Omental fat pad (tissue), 4 donors: Measurements from ENCODE around the gene NGEF. TPM values are rescaled to one million over a fixed set of nuclear protein-coding genes. Genes with fewer than 3 reads are reported as not detected.

Experiments used
- ATAC-seq: fragments of 150-250 bp; one replicate; pipeline ENCODE4 v1.9.1; 2016; ENCODE audit warnings: mild to moderate bottlenecking, moderate library complexity; ENCODE audit not compliant: low FRiP score
- DNase-seq: peaks from one replicate; pipeline ENCODE4 v3.0.0-alpha.2; 2019; ENCODE audit warnings: low spot score
- total RNA-seq, 4 donors: library from RNA; depleted of rRNA; stranded (reverse); fragments of >200 nt; gene quantifications; one replicate each; pipeline ENCODE4 v1.1.0, GENCODE V29; 2016
- TF ChIP-seq, protein P1 (sequence below), 3 donors: fragments of 450-650 bp; IDR thresholded peaks; one replicate each; pipeline ENCODE4 v1.5.1; 2016 to 2017; ENCODE audit warnings: antibody characterized with exemption in 3 of 3, mild to moderate bottlenecking in 3 of 3, moderate library complexity in 2 of 3

The NGEF gene
- total RNA-seq, 4 donors from 2014 or later, result 1.1 to 1.9 (median 1.3) TPM; not detected in 1

DNA sequence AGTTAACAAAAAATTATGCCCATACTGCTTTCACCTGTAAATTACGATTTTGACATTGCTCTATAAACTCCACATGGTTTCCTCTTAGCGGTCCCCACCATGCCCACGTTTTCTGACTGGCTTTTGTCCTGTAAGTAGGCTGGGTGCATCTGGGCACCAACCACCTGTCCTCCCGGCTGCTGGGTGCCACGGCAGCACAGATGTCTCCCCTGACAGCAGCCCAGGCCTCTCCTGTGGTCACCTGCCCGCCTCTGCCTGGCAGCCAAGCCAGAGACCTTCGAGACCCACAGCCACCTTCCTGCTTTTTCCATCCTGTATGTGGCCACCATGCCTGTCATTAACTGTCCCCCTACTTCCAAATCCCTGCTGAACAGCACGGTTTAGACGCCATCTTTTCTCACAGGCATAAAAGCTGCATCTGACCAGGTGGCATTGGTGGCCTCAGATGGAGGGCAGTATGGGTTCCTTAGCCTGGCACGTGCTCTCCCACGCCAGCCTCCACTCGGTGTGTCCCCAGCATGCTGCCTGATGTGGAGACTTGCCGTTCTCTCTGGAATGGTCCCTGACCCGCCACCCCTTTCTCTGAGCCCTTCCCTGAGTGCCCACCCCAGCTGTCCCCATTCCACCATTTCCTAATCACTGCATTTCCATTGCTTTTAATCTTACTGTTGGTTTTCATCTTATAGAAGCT lies 124.1 kb downstream of the NGEF start:
- TF ChIP-seq, protein P1, sequence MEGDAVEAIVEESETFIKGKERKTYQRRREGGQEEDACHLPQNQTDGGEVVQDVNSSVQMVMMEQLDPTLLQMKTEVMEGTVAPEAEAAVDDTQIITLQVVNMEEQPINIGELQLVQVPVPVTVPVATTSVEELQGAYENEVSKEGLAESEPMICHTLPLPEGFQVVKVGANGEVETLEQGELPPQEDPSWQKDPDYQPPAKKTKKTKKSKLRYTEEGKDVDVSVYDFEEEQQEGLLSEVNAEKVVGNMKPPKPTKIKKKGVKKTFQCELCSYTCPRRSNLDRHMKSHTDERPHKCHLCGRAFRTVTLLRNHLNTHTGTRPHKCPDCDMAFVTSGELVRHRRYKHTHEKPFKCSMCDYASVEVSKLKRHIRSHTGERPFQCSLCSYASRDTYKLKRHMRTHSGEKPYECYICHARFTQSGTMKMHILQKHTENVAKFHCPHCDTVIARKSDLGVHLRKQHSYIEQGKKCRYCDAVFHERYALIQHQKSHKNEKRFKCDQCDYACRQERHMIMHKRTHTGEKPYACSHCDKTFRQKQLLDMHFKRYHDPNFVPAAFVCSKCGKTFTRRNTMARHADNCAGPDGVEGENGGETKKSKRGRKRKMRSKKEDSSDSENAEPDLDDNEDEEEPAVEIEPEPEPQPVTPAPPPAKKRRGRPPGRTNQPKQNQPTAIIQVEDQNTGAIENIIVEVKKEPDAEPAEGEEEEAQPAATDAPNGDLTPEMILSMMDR (IDR thresholded peaks at IDR 0.05), result no peak
- no peak for ATAC-seq
- no peak for DNase-seq

DNA sequence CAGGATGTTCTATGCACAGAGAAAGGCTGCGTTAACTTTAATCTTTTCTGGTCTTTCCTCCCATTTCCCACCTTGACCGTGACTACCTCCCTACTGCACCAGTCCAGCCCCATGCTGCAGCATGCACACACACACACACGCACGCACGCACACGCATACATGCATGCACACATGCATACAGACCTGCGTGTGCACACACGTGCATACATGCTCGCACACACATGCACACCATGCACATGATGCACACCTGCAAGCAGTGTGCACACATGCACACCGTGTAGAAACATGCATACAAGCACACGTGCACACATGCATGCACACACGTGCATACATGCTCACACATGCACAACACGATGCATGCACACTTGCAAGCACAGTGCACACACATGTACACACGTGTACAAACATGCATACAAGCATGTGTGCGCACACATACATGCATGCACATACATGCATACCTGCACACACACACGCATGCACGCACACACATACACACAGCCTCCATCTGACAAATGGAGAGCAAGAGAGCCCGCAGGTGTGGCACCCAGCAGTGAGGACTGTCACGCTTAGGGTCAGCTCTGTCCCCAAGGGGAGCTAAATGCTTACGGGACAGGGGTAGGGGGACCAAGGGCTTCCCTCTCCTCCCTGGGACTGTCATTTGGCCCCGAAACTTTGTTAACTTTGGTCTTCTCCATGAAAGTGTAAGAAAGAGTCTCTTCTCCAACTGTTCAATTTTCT lies 124.8 kb downstream of the NGEF start:
- ATAC-seq (no peak), DNase-seq (no peak)
- TF ChIP-seq, protein P1 (IDR thresholded peaks at IDR 0.05), result no peak

DNA sequence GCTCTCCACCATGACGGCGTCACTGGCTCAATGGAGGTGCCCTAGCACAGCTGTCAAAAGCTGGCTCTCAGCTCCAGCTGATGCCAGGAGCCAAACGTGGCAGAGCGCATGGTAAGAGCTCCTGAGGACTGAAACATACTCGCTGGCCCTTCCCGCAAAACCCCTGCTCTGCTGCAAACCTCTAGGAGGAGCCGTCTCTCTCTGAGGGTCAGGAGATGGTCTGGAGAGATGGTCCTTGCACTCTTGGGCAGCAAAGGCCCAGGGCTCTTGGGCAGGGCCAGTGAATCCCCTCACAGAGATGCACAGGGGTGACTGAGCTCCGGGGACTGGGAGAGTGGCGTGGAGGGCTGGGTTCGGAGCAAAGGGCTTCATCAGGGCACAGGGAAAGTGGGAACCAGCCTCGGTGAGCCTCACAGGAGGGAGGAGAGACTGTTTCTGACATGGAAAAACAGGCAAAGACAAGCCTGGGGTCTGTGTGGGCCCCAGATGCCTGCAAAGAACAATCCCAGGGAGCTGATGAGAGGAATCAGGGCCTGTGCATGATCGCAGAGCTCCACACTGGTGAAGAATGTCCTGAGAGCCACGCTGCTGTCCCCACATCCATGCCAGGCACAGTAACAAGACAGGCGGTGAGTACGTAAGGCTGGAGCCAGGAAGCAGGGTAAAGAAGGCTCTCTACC lies 125.7 kb downstream of the NGEF start:
- DNase-seq (no peak), ATAC-seq (no peak)
- TF ChIP-seq, protein P1 (IDR thresholded peaks at IDR 0.05), result no peak

DNA sequence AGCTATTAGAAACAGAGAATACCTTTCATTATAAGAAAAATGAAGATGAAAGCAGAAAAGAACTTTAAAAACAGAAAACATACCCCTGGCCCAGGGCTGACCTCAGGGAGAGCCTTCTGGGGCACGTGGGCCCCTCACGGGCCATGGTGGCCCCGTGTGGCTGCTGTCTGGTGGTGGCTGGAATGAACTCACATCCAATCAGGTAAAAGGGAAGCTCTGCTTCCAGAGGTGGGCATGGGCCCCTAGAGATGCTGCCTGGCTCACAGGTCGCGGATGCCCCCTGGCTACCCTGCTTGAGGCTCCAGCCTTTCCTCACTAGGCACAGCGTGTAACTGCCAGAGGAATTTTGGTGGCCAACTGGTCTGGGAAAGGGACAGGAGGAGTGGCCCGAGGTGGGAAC lies 126.4 kb downstream of the NGEF start:
- TF ChIP-seq, protein P1 (IDR thresholded peaks at IDR 0.05), result no peak
- DNase-seq, result no peak
- no peak for ATAC-seq

DNA sequence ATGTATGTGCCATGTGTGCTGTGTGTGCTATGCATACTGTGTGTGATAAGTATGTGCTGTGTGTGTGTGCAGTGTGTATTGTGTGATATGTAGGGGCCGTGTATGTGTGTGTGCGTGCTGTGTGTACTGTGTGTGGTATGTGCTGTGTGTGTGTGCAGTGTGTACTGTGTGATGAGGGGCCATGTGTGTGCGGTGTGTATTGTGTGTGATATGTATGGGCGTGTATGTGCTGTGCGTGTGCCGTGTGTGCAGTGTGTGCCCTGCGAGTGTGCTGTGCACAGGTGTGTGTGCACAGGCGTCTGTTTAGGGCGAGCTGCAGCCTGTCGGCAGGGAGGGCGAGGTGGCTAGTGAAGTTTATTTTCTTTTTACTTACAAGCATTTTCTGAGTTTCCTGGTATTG lies 126.9 kb downstream of the NGEF start:
- TF ChIP-seq, protein P1 (IDR thresholded peaks at IDR 0.05), result no peak
- no peak for DNase-seq
- no peak for ATAC-seq

DNA sequence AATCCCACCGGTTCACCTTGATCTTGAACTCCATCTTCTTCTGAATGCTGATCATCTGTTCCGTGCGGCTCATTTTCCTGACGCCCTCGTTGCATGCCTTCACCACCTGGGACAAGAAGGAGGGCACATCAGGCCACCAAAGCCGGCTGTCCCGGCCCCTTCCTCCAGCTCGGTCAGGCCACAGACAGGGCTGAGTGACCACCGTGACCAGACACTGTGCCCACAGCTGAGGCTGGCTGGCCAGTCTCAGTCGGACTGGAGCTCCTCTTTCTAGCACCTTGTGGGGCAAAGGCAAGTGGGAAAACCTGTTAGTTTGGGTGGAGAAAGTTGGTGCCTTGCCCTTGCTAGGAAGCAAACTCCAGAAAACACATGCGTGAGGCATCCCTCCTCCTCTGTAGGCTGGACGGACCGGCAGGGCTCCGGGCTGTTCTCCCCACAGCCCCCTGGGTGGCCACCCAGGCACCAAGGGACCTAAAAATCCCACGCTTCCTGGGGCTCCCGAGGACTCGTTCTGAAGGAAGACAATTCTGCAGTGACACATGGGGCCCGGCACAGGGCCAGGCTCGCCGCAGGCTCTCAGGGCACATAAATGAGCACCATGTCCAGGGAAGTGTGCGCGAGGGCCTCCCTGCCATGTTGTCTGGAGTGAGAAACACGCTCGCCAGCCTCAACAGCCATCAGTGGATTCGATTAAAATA lies 127.6 kb downstream of the NGEF start:
- DNase-seq, result no peak
- TF ChIP-seq, protein P1 (IDR thresholded peaks at IDR 0.05), result no peak

More for the DNA sequence above, 127.6 kb downstream of the NGEF start:
- ATAC-seq, result no peak
